DMS153 treated with DMSO at 0.1 percent for 48 hours (cell line): Measurements from ENCODE around the gene RAE1.

Experiments
- DNase-seq: peaks from one replicate; lab custom pipeline; 2025; ENCODE audit not compliant: unreplicated experiment; lab: John Stamatoyannopoulos, UW

RAE1 gene, protein sequence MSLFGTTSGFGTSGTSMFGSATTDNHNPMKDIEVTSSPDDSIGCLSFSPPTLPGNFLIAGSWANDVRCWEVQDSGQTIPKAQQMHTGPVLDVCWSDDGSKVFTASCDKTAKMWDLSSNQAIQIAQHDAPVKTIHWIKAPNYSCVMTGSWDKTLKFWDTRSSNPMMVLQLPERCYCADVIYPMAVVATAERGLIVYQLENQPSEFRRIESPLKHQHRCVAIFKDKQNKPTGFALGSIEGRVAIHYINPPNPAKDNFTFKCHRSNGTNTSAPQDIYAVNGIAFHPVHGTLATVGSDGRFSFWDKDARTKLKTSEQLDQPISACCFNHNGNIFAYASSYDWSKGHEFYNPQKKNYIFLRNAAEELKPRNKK

DNA sequence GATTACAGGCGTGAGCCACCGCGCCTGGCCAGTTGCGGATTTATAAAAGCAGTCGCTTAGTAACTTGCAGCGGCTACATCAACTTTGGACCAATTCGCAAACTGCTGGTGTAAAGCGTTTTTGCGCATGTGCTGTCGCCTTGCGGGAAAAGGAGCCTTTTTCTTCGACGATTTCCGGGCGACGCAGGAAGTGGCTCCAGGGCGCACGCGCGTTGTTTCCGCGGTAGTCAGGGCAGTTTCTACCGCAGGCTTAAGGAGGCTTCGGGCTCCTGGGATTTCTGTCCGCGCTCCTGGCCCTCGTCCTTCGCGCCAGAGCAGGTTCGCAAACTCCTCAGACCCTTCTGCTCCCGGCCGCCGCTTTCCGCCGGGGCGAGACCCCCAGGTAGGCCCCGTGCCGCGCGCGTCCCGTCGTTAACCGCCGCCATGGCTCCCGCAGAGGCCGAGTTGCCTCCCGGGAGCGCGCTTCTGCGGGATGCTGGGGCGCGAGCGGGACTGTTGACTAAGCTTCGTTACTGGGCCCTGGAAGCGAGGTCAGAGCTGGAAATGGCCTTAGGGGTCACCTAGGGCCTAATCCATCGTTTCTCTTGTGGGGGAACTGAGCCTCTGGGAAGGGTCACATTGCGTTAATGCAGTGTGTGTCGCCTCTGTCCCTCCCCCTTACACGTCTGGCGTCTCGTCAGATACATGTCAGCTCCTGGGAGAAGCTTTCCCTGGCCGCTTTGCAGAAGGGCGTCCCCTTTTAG, at the start of gene RAE1:
TSS of gene RAE1 (plus strand) at position 214 of the 742 bp plus-strand sequence. CDS start 2,784 bp downstream, outside the sequence.
- DNase-seq = peak; percentile 87

DNA sequence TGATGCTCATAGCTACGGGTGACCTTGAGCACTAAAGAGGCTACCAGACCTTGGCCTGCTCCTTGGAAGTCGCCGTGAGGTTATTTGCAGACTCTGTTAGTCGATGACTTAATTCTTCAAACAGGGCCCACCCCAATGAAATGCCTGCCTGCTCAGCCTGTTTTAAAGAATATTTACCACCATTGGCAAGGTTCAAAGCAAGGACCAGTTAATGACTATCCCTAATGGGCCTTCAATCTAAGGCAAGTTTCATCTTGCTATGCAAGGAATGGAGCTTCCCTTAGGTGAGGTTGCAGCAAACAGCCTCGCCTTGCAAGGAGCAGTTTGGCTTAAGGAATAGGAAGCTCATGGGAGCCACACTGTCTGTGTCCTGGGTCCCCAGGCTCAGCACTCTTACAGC, 44.3 kb upstream of the RAE1 start:
- no peak for DNase-seq

DNA sequence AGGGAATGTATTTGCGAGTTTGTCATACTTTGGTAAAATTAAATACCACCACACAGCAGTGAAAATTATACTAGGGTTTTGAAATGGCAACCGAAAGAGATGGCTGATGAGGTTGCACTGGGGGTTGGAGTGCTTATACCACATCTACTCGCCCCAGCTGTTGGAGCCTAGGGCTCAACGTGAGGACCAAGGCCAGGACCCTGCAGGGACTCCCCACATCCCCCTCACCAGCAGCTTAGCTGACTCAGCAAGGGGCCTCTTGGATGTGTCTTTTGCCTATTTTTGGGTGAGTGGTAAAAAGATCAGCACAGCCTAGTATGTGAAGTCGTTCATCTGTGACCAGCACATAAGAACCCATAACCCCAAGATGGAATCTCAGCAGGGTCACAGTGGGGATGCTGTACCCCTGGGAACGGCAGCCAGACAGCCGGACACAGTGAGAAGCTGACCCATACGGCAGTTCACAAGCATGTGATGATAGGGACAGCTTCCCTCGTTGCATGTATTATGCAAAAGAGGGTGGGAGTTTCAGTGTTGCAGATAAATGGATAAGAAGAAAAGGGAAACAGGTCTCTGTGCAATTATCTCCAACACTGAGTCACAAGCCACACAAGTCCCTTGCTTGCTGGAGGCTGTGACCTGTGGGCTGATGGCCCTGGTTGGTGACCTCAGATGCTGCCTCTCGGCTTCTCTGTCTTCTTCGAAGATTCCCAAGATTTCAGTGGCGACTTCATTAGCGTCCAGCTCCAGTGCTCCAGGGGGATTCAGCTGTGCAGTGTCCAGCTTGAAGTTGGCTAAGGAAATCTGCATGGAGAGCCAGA, 42.4 kb upstream of the RAE1 start:
- no peak for DNase-seq

DNA sequence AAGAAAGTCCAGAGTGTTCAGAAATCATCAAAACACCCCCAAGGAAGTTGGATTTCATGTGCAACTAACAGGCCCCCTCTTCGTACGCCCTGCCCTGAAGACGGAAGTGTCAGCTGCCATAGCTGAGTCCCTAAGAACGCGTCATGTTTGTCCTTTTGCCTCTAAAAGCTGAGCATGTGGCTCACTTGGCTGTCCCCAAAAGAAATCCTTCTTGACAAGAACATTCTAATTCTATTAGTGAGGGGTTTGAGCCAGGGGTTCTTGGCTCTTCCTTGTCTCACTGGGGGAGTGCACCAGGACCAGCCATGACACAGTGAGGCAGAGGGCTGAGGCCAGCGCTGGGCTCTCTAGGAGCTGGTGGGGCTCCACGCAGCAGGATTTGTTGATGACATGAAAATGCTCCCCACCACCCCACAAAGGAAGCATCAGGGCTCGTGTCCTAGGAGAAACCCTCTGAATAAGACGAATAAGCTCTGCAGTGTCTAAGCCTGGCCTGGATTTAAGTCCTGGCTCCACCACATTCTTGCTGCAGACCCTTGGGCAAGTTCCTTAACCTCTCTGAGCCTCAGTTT, 41.4 kb upstream of the RAE1 start:
- no peak for DNase-seq

DNA sequence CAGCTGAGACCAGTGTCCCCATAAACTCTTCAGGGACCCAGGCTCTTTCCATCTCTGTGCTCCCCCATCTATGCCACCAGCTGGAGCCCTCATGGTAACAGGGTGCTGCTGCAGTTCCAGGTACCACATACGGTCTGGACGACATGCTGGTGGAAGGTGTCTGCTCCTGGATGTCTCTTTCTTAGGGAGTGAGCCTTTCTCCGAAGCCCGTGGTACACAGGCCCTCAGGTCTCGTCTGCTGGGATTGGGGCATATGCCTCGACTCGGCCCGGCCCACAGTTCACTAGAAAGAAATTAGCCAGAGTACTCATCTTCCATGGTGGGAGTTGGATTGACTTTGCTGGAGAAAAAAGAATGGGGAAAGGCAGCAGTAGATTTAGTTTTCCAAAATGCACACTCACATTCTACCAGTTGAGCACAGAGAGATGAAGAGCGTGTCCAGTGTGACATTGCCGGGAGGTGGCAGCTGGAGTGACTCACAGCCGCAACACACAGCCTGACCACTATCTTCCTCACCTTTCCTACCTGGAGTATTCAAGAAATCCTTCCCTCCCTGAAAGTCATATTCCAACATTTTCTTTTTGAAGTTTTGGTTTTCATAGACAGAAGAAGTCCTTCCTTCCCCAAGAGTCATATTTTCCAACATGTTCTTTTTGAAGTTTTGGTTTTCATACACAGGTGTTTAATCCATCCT, 40.1 kb upstream of the RAE1 start:
- no peak for DNase-seq

DNA sequence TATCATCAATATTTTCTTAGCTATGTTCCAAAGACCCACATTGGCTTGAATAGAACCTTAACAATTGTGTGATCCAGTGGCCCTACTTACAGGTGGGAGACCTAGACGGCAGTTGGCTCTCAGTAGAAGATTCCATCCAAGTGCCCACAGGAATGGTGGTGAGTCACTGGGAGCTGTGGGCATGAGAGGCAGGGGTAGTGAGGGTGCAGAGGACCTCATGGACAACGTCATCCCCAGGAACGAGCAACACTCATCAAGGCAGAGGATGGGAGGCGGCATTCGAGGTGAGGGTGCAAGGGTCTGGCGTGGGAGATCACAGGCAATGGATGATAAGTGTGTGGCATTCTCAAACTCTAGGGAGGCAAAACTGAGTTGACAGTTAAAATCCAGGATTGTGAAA, 38.9 kb upstream of the RAE1 start:
- DNase-seq = no peak

DNA sequence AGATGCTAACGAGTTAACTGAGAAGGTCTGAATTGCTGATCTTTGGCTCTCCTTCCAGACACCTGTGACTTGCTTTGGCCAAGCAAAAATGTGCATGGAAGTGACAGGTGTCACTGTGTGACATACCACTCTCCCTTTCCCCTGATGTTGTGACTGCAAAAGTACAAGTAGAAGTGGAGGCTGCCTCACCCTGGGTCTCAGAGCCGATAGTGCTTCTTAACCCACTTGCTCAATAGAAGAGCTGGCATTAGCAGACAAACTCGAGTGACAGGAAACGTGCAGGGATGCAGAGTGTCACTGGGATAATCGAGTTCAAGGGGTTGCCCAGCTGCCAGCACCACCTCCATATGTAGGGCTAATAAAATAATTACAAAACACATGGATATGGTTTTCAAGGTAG, 37.8 kb upstream of the RAE1 start:
- no peak for DNase-seq

DNA sequence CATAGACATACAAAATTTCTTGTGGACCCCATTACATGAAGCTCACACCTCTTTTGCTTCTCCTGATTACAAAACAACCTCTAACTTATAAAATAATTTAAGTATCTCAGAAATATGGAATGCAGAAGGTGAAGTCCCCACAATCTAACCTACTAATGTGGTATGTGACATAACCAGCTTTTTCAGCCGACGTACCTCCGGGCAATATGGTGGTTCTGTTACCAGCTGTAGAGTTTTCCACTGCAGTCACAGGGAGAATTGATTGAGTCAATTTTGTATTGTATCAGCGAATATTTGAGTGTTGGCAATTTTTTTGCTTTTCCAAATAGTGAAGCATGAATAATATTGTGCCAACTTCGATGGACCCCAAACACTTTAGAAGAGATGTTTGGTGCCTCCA, 37.1 kb upstream of the RAE1 start:
- DNase-seq = no peak

DNA sequence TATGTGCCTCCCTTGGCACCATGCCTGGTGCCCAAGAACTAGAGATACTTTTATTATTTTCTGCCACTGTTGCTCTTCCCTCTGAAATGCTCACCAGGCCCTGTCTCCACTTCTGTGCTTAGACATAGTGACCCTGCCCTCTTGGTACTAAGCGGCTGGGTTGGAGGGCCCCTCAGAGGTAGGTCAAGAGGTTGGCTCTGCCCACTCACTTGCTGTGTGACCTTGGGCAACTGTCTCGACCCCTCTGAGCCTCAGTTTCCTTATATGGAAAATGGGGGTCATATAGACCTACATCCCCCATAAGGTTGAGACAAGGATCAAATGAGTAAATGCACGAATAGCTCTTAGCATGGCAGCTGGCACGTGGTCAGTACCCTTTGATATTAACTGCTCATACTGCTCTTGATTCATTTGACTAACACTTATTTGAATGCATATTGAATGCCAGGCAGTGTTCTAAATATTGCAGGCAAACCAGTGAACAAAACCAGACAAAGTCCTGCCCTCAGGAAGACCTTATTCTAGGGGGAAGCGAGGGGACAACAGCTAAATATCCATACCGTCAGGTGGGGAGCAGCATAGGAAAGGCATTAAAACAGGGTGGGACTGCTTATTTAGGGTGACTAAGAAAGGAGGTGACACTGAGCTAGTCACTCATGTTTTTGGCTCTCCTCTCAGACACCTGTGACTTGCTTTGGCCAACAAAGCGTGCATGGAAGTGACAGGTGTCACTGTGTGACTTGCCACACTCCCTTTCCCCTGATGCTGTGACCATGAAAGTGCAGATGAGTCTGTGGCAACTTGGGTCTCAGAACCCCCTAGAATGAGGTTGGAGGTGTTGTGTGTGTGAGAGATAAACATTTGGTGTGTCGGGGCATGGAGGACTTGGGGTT, 35.7 kb upstream of the RAE1 start:
- no peak for DNase-seq

DNA sequence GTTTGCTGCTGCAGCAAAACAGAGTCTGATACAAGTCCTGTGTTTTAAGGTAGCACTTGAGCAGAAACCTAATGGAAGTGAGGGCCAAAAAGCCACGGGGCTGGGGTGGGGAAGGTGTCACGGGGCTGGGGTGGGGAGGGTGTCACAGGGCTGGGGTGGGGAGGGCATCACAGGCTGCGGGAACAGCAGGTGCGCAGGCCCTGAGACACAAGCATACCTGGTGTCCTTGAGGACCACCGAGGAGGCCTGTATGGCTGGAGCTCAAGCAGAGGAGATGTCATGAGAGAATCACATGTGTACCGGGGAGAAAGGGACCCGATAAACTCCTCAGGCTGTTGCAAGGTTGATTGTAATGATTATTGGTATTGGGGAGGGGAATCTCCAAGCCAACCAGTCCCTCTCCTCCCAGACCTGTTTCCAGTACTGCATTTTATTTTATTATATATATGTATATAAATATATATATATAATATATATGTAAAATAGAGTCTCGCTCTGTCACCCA, 35.0 kb upstream of the RAE1 start:
- DNase-seq = no peak

DNA sequence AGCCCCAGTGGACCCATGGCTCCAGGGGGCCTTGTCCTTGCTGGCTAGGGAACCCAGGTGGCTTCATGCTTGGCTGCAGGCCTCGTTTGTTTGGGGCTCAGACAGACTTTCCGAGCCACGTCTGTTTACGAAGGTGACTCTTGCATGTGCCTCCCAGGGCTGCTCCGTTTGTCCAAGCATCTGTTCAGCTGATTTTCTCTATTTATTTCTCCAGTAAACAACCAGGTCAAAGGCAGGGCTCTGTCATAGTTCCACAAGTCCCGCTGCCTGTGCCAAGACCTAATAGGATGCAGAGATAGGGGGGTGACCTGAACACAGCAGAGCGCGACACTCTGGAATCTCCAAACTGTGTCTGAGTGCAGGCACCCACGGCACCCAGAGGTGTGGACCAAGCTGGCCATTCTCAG, 34.3 kb upstream of the RAE1 start:
- DNase-seq = no peak

DNA sequence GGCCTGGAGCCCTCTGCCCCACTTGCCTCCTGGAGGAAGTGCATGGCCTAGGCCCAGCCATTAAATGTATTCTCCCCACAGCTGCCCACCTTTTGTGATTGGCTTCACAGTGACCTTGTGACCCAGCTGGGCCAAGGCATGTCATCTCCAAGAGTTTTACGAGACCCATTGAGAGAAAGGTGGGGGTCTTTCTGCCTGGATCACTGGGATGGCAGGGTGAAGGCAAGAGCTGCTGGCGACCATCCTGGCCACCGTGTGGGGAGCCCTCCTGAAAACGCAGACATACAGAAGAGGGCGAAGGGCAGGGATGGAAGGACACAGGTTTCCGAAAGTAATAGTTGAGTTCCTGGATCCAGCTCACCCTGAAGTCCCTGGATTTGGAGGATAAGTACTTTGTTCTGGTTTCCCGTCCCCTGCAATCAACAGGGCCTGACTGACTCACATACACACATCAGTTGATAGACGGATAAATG, 33.7 kb upstream of the RAE1 start:
- DNase-seq = no peak

DNA sequence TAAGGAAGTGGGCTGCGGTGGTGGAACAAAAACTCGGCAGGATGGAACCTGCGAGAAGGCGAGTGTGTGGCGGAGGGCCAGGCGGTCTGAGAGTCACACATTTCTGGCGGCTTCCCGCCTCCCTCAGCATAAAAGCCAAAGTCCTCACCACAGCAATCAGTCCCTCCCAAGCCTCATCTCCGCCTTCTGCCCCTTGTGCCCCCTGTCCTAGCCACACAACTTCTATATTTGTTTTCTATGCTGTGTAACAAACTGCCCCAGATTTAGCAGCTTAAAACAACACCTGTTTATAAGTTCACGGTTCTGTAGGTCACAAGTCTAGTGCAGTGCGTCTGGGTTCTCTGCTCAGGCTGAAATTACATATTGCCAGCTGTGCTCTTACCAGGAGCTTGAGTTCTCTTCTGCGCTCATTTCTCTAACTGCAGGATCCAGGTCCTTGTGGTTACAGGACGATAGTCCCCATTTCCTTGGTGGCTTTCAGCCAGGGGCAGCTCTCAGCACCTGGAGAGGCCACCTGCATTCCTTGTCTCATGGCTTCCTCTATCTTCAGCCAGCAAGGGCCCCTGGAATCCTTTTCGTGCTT, 33.2 kb upstream of the RAE1 start:
- DNase-seq = no peak

DNA sequence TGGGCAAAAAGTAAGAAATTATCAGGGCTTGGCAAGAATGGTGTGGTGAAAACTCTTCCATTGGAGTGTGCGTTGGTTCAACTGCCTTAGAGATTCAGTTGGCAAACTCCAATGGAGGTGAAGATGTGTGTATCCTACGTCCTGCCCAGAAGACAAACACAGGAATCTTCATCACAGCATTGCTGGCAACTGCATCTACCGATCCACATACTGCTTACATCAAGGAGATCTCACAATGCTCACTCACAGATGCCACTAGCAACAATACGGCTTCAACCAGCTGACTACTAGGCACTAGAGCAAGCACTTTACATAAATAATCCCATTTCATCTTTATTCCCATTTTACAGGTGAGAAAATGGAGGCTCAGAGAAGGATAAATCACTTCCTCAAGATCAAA, 31.5 kb upstream of the RAE1 start:
- DNase-seq = no peak

DNA sequence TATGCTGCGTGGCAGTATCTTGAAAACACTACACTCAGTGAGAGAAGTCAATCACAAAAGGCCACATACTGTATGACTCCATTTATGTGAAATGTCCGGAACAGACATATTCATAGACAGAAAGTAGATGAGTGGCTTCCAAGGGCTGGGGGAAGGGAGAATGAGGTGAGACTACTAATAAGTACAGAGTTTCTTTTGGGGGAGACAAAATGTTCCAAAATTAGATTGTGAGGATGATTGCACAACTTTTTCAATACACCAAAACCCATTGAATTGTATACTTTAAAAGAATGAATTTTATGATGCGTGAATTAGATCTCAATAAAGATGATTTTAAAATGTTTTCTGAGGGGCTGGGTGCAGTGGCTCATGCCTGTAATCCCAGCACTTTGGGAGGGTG, 30.7 kb upstream of the RAE1 start:
- DNase-seq = no peak

DNA sequence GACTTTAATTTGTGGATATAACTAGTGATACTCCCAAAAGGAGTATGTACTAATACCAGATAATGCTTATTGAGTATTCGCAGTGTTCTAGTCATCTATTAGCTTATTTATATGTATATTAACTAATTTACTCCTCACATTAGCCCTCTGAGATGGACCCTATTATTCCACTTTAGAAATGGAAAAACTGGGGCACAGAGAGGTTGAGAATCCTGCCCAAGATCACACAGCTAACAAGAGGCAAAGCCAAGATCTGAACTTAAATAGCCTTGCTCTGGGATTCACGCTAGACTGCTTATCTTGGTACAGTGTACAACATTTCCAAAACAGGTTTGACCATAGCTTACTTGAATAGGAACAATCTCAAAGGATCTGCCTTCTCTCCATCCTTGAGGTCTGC, 29.9 kb upstream of the RAE1 start:
- no peak for DNase-seq

DNA sequence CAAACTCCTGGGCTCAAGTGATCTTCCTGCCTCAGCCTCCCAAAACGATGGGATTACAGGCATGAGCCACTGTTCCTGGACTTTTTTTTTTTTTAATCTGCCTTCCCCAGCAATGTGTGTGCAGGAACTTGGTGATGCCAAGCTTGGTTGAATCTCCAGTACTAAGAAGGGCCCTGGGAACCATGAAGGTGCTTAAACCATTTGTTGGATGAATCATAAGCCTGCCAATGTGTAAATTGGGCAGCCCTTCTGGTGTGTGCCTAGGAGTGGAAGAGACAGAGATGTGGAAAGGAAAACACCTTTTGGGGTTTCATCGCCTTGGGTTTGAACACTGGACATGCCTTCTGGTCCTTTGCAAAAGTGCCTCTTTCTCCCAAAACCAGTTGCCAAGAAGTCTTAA, 28.6 kb upstream of the RAE1 start:
- no peak for DNase-seq

DNA sequence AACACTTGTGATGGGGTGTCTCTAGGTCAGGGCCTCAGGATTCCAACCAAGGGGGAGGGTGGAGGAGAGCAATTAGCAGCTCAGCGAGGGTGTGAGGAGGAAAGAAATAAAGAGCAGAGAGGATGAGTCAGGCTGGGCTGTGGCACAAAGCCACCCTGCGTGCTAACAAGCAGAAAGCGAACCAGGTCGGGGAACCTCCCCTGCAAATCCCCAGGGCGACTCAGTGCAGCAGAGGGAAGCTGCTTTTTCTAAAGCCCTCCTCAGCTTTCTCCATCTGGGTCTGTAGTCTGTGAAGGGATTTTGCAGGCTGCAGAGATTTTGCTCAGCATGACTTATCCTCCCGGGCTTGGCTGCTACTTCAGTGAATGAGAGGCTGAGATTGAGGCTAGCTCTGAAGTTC, 28.0 kb upstream of the RAE1 start:
- no peak for DNase-seq
